Vagina (tissue), 2 donors: ENCODE data around the gene LARP7.

ENCODE experiments used
- POLR2A ChIP-seq, 2 donors: fragments of 450-650 bp; IDR thresholded peaks; one replicate each; pipeline ENCODE4 v1.6.1; 2017; ENCODE audit warnings: antibody characterized with exemption in 2 of 2, mild to moderate bottlenecking in 2 of 2, moderate library complexity in 2 of 2
- POLR2AphosphoS5 ChIP-seq, 2 donors: sonication (generic); formaldehyde crosslinking; IDR thresholded peaks; one replicate each; pipeline ENCODE4 v1.9.0; 2017; ENCODE audit warnings: antibody characterized with exemption in 2 of 2, mild to moderate bottlenecking in 2 of 2, low read depth in 1 of 2; ENCODE audit not compliant: insufficient read depth in 1 of 2
- TF ChIP-seq, protein P1 (sequence below), 3 experiments: fragments of 450-650 bp in 2 of 3; fragments of 200-600 bp in 1 of 3; sonication (generic) in 1 of 3; IDR thresholded peaks; one replicate each; pipeline ENCODE4 v1.5.1; 2017 to 2019; ENCODE audit warnings: antibody characterized with exemption in 3 of 3, mild to moderate bottlenecking in 2 of 3, moderate library complexity in 2 of 3

DNA sequence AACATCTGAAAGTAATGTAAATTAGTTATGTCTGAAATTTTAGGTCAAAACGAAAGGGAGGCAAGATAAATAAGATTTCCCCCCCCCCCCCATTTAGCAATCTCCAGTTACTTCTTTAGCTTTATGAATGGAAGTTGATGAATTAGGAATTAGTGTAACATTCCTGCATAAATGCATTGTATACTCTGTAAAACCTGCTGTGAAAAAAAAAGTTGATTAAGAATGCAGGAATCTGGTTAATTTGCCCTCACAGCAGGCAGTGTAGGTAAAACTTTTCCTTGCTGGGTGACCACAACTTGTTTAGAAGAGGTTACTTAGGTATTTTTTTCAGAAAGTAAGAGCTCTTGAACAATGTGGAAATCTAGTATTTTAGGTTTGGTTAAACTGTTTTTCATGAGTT lies 15.3 kb downstream of the LARP7 start:
- no peak for TF ChIP-seq POLR2A (IDR thresholded peaks at IDR 0.05)
- TF ChIP-seq, protein P1, sequence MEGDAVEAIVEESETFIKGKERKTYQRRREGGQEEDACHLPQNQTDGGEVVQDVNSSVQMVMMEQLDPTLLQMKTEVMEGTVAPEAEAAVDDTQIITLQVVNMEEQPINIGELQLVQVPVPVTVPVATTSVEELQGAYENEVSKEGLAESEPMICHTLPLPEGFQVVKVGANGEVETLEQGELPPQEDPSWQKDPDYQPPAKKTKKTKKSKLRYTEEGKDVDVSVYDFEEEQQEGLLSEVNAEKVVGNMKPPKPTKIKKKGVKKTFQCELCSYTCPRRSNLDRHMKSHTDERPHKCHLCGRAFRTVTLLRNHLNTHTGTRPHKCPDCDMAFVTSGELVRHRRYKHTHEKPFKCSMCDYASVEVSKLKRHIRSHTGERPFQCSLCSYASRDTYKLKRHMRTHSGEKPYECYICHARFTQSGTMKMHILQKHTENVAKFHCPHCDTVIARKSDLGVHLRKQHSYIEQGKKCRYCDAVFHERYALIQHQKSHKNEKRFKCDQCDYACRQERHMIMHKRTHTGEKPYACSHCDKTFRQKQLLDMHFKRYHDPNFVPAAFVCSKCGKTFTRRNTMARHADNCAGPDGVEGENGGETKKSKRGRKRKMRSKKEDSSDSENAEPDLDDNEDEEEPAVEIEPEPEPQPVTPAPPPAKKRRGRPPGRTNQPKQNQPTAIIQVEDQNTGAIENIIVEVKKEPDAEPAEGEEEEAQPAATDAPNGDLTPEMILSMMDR (IDR thresholded peaks at IDR 0.05): no peak
- TF ChIP-seq POLR2AphosphoS5 (IDR thresholded peaks at IDR 0.05; ENCODE audit: insufficient read depth in 1 of 2, low read depth in 1 of 2): no peak
